GM18526 (cell line): Measurements from ENCODE around the gene ACSM2A.
"Not testable (repeated sequence)": the region's sequence is repeated elsewhere in the genome, so short reads cannot be mapped to it uniquely, and the experiment has no call there.

Experiments
- POLR2A ChIP-seq: IDR thresholded peaks from 3 replicates; pipeline ENCODE4 v1.6.1; 2011; ENCODE audit not compliant: insufficient read length; ENCODE audit errors: extremely low read depth

Gene ACSM2A

GRCh38 chr16:20451364-20451763 is at the start of gene ACSM2A:
Gene ACSM2A (plus strand): TSS chr16:20451521. CDS start chr16:20460115, 8,594 bp downstream.
- not testable (repeated sequence) for TF ChIP-seq POLR2A

DNA sequence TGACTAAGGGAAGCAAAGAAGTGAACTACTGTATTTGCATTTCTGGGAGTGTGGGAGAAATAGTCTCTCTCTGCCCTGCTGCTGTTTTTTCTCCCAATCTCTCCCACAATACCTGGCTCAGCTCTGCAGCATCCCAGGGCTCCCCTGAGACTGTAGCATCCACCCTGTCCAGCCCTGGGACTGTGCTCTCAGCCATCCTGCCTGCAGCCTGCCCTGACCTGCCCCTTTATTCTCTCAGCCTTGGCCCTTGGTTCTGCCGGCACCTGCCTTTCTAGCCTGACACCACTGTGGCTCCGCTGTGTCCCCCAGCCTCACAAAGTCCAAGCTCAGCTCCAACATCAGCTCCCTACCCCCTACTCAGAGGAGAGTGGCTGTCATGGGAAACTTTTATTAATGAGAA is 48.7 kb upstream of the ACSM2A start:
- TF ChIP-seq POLR2A: no peak

- no peak for TF ChIP-seq POLR2A
Measured at GRCh38 chr16:20404637-20405036, 46.7 kb upstream of the ACSM2A start, which contains the start of gene PDILT. Gene PDILT (minus strand): TSS chr16:20404737. CDS start chr16:20399300, 5,437 bp downstream.

GRCh38 chr16:20409398-20410120 is 41.8 kb upstream of the ACSM2A start, which contains the start of gene ACSM5:
Gene ACSM5 (plus strand): TSS chr16:20409534. CDS start chr16:20411485, 1,951 bp downstream.
- TF ChIP-seq POLR2A: no peak

DNA sequence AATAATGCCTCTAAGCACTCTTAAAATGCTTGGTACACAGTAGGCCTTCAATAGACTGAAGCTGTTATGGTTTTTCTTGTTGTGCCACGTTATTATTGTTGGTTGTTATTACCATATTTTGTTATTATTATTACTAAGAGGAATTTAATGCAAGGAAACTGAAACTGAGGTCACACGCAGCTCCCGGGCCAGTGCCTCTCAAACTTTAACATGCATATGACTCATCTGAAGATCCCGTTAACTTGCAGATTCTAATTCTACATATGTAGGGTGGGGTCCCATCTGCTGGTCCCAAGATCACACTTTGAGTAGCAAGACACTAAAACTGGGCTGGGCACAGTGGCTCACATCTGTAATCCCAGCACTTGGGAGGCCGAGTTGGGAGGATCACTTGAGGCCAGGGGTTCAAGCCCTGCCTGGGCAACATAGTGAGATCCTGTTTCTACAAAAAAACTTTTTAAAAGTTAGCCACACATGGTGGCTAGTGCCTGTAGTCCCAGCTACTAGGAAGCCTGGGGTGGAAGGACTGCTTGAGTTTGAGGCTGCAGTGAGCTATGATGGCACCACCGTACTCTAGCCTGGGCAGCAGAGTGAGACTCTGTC is 41.1 kb upstream of the ACSM2A start:
- TF ChIP-seq POLR2A: no peak

DNA sequence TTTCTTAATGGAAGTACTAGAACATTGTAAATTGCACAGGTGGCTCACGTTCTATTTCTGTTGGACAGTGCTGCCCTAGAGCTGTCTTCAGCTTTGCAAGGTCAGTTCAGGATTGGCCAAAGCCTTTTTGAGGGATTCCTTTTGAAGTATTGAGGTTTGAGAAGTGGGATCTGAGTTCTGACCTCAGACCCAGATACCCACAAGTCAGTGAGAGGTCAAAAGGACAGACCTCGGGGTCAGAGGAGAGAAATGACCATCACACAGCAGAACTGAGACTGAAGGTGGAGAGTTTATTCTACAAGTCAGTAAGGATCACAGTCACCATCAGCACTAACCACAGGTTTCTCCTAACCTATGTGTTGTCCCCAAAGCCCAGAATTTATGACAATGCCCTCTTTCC is 40.3 kb upstream of the ACSM2A start:
- no peak for TF ChIP-seq POLR2A

DNA sequence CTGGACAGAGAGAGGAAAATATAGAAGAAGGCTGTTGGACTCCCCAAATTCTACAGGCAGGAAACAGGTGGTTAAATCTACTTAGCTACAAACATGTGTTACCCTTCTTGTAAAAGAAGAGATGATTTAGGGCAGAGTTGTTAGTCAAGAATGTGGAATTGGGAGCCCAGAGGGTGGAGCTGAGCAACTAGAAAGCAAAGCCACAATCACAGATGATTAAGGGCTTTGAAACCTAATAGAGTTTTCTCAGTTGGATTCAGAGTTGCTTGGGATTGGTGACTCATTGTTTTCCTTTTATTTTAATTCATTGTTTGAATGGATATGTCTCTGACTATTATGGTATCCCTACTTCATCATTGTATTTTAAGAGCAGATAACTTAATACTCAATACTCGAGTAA is 35.8 kb upstream of the ACSM2A start:
- TF ChIP-seq POLR2A: no peak

DNA sequence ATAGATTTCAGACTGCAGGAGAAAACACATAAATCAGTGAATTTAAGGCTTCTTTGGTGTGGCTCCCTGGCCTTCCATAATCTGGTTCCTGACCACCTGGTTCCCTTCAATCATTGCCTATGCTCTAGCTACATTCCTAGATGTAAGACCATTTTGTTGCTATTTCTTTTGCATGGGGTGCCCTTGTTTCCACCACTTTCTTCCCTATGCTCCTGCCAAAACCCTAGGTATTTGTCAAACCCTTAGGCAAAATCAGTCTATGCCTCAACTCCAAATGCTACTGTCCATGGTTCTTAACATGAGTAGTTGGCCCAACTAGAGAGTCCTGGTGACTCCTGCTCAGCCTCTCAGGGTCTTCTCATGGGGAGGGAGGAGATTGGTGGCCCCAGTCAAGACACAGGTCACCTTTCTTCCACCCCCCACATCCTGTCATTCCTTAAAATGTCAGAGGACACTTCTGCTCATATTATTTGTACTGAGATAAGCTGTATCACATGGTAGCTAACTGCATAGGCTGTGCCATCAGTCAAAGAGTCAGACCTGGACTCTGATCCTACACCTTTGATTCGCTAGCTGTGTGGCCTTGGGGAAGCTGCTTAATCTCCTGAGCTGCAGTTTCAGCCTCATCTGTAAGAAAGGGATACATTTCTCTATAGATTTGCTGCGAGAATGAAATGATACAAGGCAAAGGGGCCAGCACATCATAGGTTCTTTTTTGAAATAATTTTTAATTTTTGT is 27.0 kb upstream of the ACSM2A start:
- TF ChIP-seq POLR2A: no peak

GRCh38 chr16:20430948-20431347 is 20.4 kb upstream of the ACSM2A start:
- no peak for TF ChIP-seq POLR2A

DNA sequence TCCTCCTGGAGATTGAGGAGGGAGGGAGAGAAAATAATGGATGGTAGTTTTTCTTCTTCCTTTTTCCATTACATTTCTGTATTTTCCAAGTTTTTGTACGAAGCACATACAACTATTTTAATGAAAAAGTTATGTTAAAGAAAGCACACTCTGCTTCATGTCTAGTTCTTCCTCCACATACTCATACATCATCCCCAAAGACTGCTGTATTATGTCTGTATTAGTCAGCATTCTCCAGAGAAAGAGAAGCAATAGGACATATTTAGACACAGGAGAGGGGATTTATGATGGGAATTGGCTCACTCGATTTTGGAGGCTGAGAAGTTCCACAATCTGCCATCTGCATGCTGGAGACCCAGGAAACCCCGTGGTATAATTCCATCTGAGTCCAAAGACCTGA is 10.1 kb upstream of the ACSM2A start:
- no peak for TF ChIP-seq POLR2A

- no peak for TF ChIP-seq POLR2A
Measured at GRCh38 chr16:20484726-20485125, 33.4 kb downstream of the ACSM2A start.

GRCh38 chr16:20485408-20485807 is 34.1 kb downstream of the ACSM2A start:
- no peak for TF ChIP-seq POLR2A

DNA sequence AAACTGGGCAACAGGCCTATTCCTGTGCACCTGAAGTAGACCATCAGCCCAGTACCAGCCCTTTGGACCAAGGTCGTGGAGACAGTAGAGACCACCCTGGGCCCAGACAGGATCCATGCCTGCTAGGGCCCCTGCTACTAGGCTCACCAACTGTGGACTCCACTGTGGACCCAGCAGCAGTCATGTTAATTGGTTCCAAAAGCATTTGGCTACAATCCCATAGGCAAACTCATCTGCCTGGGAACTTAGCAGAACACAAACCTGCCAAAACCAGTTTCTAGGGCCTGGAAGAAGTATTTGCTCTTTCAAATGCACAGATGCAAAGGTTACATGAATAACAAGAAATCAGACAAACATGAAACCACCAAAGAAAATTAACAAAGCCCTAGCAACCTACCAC is 53.1 kb downstream of the ACSM2A start:
- no peak for TF ChIP-seq POLR2A

DNA sequence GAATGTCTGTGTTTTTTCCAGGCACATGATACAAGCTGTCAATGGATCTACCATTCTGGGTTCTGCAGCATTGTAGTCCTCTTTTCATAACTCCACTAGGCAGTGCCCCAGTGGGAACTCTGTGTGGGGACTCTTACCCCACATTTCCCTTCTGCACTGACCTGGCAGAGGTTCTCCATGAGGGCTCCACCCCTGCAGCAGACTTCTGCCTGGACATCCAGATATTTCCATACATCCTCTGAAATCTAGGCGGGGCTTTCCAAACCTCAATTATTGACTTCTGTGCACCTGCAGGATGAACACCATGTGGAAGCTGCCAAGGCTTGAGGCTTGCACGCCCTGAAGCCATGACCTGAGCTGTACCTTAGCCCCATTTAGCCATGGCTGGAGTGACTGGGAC is 56.0 kb downstream of the ACSM2A start:
- TF ChIP-seq POLR2A: no peak

DNA sequence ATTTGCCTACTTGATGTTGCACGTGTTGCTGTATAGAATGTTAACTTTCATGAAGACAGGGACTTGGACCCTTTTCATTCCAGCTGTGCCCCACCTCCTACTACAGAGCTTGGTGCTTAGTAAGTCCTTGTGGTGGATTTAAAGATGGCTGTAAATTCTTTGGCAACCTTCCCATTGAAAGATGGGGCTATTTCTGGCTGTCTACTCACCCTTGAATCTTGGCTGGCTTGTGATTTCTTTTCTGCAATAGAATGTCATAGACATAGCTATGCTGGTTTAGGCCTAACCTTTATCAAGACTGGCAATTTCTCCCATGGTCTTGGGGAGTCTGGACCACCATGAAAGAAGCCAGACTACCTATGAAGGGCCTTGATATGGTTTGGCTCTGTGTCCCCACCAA is 59.0 kb downstream of the ACSM2A start:
- no peak for TF ChIP-seq POLR2A

GRCh38 chr16:20515688-20516090 is 64.4 kb downstream of the ACSM2A start:
- TF ChIP-seq POLR2A: no peak

DNA sequence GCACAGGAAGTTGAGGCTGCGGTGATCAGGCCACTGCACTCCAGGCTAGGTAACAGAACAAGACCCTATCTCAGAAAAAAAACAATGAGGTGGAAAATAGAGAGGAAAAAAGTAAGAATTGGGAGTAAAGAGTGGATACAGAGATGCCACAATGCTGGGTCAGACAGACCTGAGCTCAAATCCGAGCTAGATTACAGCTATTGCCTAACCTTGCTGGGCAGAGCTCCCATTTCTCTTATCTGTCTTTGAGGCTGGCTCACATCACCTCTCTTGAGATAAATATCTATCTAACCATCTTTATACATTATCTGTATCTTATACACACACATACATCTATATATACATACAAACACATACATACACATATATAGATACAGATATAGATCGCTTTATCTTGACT is 65.8 kb downstream of the ACSM2A start:
- no peak for TF ChIP-seq POLR2A

- TF ChIP-seq POLR2A: no peak
Measured at GRCh38 chr16:20519231-20519630, 67.9 kb downstream of the ACSM2A start.
